HCT116 (cell line): ENCODE results near the gene ARHGAP35.

Experiments used
- CEBPB ChIP-seq: IDR thresholded peaks from 2 replicates; pipeline ENCODE4 v1.6.1; 2012; ENCODE audit warnings: low read depth
- CTCF ChIP-seq, 3 experiments: fragments of 200-600 bp in 1 of 3; sonication (generic) in 1 of 3; IDR thresholded peaks in 2 of 3; conservative IDR thresholded peaks in 1 of 3; 2 replicates each; pipeline ENCODE4 v1.5.1; 2012 to 2017; ENCODE audit warnings: low read depth in 2 of 3, low read length in 2 of 3, antibody characterized with exemption in 1 of 3, borderline replicate concordance in 1 of 3, control low read depth in 1 of 3, mild to moderate bottlenecking in 1 of 3, mixed read lengths in 1 of 3, mixed run types in 1 of 3, moderate library complexity in 1 of 3; ENCODE audit not compliant: insufficient read depth in 1 of 3
- POLR2A ChIP-seq: IDR thresholded peaks from 2 replicates; pipeline ENCODE4 v1.7.0; 2011; ENCODE audit warnings: borderline replicate concordance; ENCODE audit not compliant: insufficient read depth, insufficient read length; ENCODE audit errors: extremely low read depth
- POLR2AphosphoS5 ChIP-seq: IDR thresholded peaks from 2 replicates; pipeline ENCODE4 v1.6.1; 2011; ENCODE audit warnings: mild to moderate bottlenecking, low read depth, low read length, moderate library complexity
- RAD21 ChIP-seq: IDR thresholded peaks from 2 replicates; pipeline ENCODE4 v1.6.1; 2012; ENCODE audit warnings: low read depth, mild to moderate bottlenecking
- REST ChIP-seq: IDR thresholded peaks from 2 replicates; pipeline ENCODE4 v1.6.1; 2012; ENCODE audit warnings: low read depth
- TF ChIP-seq, protein P1 (sequence below): IDR thresholded peaks from 2 replicates; pipeline ENCODE4 v1.6.1; 2012

GRCh38 chr19:46834121-46834520, 26.7 kb upstream of the ARHGAP35 start:
- TF ChIP-seq REST, result no peak
- no peak for TF ChIP-seq CEBPB
- no peak for TF ChIP-seq CTCF (IDR thresholded peaks at IDR 0.05 in 2 of 3, conservative IDR thresholded peaks at IDR 0.05 in 1 of 3; ENCODE audit: borderline replicate concordance in 1 of 3, insufficient read depth in 1 of 3, low read depth in 2 of 3, low read length in 2 of 3)
- TF ChIP-seq POLR2A, result no peak
- TF ChIP-seq, protein P1, sequence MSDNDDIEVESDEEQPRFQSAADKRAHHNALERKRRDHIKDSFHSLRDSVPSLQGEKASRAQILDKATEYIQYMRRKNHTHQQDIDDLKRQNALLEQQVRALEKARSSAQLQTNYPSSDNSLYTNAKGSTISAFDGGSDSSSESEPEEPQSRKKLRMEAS, result no peak
- TF ChIP-seq POLR2AphosphoS5, result no peak
- no peak for TF ChIP-seq RAD21
